IPS-NIHi7 (cell line): ENCODE results near the gene PLEKHJ1.

Source experiments
- DNase-seq: peaks from one replicate; pipeline ENCODE4 v3.0.0; 2012; ENCODE audit warnings: mixed read lengths; ENCODE audit errors: extremely low spot score

The PLEKHJ1 gene

DNA sequence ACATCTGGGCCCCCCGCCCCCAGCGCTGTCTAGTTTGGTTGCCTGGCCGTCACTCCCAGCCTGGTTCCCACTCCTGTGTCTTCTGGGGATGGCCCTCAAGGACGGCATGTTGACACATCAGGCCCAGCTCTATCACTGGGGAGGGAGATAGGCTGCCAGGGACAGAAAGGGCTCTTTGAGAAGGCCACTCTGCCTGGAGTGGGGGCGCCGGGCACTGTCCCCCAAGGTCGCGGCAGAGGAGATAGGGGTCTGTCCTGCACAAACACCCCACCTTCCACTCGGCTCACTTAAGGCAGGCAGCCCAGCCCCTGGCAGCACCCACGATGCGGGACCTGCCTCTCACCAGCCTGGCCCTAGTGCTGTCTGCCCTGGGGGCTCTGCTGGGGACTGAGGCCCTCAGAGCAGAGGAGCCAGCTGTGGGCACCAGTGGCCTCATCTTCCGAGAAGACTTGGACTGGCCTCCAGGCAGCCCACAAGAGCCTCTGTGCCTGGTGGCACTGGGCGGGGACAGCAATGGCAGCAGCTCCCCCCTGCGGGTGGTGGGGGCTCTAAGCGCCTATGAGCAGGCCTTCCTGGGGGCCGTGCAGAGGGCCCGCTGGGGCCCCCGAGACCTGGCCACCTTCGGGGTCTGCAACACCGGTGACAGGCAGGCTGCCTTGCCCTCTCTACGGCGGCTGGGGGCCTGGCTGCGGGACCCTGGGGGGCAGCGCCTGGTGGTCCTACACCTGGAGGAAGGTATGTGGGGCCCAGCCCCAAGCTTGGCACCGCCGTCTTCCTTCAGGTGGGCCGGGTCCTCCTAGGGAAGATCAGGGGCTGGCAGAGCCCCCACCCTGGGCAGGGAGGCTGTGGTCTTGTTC, 13.1 kb upstream of the PLEKHJ1 start, which contains the start of gene AMH:
TSS of gene AMH (plus strand) at position 314 of the 857 bp plus-strand sequence. CDS start at position 324, 10 bp downstream.
- no peak for DNase-seq

DNA sequence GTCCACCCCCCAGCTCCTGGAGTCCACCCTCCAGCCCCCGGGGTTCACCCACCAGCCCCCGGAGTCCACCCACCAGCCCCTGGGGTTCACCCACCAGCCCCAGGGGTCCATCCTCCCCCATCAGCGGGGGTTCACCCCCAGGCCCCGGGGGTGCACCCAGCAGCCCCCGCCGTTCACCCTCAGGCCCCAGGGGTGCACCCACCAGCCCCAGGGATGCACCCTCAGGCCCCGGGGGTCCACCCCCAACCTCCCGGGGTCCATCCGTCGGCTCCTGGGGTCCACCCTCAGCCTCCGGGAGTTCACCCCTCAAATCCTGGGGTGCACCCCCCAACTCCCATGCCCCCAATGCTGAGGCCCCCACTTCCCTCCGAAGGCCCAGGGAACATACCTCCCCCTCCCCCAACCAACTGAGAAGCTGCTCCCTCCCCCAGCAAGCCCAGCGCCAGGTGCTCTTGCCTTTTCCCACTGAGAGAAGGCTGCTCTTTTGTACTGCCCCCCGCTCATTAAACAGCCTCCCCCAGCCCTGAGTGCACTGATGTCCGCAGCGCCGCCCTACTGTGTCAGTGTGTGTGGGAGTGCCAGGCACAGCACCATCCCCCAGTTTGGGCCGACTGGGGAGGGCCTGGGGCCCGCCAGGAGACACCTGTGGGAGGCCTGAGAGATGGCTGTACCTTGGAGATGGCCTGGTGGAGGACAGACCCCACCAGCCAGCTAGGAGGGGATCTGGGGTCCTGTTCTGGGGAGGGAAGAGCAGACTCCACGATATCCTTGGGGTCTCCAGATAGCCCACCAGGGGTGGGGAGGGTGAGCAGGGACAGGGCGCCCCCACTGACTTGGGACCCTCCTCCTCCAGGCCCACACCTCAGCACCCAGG, 12.2 kb upstream of the PLEKHJ1 start:
- DNase-seq, result no peak

DNA sequence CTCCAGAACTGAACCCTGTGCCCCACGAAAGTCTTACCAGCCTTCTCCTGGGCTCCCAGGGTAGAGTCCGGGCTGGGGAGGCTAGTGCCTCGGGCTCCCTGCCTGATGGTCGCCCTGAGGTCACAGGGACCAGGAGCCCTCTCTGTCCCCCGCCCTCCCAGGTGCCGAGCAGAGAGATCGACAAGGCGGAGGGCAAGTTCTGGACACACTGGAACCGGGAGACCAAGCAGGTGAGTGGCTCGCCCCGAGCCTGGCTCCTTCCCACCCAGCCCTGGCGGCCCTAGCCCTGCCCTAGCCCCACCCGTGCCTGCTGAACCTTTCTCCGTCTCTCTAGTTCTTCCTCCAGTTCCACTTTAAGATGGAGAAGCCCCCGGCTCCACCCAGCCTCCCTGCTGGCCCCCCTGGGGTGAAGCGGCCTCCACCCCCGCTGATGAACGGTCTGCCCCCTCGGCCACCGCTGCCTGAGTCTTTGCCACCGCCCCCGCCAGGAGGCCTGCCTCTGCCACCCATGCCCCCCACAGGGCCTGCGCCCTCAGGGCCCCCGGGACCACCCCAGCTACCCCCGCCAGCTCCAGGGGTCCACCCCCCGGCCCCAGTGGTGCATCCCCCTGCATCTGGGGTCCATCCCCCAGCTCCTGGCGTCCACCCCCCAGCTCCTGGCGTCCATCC, 11.4 kb upstream of the PLEKHJ1 start:
- no peak for DNase-seq

DNA sequence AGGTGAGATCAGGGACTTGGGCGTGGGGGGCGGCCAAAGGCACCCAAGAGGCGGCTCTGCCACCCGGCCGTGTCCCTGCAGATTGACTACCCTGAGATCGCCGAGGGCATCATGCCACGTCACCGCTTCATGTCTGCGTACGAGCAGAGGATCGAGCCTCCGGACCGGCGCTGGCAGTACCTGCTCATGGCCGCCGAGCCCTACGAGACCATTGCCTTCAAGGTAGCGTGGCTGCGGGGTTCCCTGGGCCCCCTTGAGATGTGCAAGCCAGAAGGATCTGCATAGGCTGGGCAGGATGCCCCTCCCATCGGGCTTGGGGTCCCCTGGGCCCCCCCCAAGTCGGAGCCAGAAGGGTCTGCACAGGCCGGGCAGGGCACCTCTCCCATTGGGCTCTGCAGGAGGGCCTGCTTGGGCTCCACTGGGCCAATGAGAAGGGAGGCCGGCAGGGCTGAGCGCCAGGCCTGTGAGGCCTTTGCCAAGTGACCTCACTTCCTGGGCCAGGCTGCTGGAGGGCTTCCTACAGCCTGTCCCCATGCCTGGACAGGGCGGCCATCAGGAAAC, 10.8 kb upstream of the PLEKHJ1 start:
- no peak for DNase-seq

DNA sequence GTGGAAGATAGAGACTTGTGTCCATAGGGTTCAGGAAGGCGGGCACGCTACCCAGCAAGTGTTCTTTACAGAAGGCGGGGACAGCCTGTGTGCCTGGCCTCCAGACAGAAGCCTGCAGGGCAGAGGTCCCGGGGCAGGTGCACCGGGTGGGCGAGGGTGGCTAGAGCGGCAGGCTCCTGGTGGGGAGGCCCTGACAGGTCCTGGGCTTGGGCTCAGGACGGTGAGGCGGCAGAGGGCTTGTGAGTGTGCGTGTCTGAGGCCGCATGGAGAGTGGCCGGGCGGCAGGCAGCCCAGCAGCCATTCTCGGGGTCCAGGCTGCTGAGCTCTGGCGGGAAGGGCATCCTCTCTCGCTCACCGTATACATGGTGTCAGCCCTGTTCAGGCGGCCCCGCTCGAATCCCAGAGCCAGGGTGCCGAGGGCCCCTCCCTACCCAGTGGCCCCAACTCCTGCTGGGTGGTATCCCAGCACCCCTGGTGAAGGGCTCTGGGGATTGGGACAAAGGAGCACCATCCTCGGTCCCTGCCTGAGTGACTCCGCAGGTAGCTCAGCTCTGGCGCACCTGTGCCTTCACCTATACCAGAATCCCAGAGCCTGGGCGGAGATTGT, 10.0 kb upstream of the PLEKHJ1 start:
- DNase-seq, result no peak

DNA sequence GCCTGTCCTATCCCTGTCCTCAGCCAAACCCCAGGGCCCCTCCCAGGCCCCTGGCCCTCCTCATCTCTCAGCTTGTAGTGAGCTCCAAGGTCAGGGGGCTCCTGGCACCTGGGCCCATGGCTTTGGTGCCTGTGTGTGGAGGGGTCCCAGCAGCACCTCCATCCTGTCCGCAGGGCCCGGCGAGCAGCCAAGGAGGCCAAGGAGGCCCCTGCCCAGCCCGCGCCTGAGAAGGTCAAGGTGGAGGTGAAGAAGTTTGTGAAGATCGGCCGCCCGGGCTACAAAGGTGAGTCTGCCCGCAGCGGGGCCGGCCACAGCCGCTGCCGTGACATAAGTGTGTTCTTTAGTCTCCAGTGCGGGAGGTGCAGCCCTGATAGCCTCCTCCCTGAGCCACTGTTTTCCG, 9.1 kb upstream of the PLEKHJ1 start:
- DNase-seq, result no peak

DNA sequence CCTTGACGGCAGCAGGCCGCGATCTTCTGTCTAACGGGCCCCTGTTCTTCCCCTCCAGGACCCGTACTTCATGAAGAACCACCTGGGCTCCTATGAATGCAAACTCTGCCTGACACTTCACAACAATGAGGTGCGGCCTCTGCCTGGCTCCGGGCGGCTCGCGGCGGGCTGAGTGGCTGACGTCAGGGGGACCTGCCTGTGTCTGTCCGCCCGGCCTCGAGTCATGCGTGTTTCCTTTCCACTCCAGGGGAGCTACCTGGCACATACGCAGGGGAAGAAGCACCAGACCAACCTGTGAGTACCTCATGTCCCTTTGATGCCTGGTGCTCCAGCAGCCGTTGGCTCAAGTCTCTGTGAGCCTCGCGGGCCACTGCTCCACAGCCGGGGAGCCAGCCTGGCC, 8.4 kb upstream of the PLEKHJ1 start:
- DNase-seq, result no peak

DNA sequence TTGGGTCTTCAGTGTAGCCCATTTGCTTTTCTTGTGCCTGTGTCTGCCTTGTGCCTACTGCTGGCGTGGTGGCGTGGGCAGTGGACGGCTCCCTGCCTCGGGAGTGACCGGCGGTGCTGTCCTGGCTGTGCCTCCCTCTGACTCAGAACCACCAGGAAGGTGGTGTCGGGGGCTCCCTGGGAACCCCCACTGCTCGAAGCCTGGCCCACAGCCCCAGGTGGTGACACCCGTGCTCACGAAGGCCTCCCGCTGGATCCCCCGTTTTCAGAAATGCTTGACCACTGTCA, 7.9 kb upstream of the PLEKHJ1 start:
- DNase-seq, result no peak

DNA sequence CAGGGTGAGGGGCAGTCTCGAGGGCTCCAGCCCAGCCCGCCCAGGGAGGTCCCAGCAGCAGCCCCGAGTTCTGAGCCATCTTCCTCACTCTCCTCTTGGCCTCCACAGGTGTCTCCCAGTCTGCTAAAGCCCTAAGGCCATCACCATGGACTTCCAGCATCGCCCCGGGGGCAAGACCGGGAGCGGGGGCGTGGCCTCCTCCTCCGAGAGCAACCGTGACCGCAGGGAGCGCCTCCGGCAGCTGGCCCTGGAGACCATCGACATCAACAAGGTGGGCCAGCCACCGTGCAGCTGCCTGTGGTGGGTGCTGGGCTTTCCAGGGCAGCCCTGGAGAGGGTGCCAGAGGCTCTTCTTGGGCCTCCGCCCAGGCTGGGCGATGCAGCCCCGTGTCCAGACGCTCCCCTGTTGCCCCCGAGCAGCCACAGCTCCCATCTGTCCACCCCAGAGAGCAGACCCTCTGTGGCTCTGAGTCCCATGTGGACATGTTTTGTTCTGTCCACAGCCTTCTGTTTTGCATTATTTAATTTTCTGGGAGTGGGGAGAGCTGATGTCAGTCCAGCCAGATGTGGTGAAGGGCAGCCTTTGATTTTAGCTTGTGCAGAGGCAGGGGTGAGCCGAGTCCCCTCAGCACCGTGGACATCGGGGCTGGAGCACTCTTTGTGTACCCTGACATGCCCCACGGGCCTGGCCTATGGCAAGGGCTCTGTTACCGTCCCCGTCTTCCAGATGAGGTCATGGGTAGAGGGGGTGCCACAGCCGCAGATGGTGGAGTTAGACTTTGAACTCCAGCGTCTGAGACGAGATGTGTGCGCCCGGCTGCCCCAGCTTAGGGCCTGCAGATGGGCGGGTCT, 7.4 kb upstream of the PLEKHJ1 start:
- DNase-seq, result no peak

DNA sequence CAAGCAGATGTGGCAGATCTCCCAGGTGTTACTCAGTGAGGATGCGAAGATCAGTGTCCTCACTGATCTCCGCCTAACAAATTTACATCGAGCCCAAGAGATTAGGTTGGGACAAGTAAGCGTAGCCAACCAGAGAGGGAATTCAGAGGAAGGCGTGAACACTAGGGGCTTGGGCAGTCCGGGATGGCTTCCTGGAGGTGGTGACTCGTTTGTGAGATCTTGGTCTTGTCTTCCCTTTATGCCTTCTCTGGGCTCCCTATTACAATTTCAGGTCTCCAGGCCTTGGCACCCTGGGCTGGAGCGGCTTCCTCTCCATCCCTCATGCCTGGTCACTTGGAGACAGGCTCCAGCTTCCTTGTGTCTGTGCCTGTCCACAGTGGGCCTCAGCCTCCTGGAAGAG, 6.7 kb upstream of the PLEKHJ1 start:
- no peak for DNase-seq

DNA sequence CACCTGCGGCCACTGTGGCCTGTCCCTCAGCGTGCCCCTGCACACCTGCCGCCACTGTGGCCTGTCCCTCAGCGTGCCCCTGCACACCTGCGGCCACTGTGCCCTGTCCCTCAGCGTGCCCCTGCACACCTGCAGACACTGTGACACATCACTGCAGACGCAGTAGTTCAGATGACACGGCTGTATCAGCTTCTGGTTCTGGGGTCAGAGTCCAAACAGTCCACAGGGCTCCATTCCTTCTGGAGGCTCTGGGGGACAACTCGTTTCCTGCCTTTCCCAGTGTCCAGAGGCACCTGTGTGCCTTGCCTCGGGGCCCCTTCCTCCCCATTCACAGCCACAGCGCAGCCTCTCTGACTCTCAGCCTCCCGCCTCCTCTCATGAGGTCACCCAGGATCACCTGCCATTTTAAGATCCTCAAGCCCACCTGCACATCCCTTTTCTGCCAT, 6.0 kb upstream of the PLEKHJ1 start:
- no peak for DNase-seq

DNA sequence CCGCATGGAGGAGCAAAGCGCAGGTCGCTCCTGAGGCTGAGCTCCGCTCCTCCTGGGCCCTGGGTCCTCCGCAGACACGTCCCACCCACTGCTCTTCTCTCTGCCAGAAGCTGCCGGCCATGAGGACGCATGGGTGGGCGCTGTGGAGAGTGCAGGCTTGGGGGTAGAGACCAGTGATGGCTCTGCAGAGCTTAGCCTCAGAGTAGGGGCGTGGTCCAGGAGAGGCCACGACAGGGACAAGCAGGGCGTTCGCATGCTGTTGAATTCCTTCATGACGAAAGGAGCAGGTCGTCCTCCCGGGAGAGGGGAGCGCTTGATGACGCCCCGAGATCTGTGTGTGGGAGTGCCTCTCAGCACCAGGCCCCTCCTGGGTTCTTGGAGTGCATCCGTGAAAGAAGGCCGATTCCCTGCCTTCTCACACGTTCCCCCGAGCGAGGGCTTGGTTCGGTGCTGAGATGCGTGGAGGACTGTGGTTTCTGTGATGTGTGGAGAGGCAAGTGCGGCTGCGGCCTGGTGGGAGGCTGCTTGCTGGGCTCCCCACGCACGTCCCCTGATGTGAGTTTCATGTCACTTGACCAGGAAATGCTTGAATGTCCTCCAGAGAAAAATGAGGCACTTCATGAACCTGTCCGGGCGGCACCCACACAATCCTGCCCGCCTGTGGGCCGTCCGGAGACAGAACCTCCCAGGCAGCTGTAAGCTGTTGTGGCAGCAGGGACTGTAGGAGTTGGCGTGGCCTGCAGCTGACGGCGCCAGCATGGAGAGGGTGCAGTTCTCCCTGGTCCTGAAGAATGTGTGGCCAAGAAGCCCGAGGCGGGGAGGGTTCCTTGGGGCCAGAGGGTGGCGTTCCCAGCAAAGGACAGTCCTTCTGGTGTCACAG, 5.0 kb upstream of the PLEKHJ1 start:
- no peak for DNase-seq

DNA sequence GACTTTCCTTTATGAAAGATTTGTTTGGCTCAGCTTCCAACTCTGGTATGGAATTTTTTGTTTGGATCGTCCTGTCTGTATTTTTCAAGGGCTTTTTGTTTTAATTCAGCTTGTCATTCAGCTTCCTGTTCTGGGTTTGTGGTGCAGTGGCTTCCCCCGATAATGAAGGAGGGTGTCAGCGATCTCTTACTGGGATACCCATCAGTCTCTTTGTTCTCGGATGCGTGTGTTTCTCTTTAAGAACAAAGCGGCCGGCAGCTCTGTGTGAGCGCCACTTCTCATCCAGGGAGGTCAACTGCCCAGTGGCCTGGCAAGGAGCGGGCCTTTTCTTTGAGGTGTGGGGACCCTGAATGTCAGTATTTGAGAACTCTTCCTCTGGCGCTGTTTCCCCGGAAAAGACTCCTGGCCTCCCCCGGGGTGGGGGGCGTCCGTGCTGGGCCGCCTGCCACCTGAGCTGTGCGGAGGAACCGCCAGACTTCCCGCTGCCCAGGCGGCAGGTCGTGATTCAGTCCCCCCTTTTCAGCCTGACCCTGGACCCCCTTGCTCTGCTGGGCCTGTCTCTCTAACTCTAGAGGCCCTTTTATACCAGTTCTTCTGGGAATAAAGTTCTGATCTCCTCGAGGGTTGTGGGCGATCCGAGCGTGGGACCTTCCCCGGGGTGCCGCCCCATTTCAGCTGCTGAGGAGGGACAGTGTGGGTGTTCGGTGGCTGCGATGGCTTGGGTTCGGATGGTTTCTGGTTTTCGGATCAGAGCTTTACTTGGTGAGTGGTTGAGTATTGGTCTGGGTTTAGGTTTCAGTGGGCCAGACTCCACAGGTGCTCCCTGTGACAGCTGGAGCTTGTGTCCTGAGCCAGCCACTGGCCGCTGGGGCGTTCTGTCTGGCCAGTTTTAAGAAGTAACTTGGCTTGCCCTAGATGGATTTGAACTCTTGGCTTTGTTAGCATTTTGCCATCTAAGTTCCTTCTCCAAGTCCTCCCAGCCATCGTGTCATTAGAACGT, 3.9 kb upstream of the PLEKHJ1 start:
- DNase-seq, result no peak

DNA sequence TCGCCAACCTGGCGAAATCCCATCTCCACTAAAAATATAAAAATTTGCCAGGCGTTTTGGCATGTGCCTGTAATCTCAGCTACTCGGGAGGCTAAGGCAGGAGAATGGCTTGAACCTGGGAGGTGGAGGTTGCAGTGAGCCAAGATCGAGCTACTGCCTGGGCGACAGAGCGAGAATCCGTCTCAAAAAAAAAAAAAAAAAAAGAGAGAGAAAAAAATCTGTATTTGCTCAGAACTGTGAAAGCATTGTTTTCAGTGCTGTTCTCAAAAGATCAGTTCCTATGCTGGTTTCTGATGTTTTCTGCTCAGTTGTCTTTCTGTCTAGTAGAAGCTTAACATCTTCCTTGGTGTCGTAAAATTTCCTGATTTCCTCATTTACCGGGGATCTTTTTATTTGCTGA, 3.0 kb upstream of the PLEKHJ1 start:
- no peak for DNase-seq

DNA sequence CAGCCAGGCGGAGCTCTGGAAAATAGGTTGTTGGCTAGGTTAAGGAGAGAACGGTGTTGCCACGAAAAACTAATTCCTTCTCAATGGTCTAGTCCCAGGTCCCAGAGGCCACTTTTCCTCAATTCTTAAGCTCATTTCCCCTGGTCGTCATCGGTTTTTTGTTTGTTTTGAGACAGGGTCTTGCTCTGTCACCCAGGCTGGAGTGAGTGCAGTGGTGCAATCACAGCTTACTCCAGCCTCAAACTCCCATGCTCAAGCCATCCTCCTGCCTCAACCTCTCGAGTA, 1.7 kb upstream of the PLEKHJ1 start:
- DNase-seq, result no peak

DNA sequence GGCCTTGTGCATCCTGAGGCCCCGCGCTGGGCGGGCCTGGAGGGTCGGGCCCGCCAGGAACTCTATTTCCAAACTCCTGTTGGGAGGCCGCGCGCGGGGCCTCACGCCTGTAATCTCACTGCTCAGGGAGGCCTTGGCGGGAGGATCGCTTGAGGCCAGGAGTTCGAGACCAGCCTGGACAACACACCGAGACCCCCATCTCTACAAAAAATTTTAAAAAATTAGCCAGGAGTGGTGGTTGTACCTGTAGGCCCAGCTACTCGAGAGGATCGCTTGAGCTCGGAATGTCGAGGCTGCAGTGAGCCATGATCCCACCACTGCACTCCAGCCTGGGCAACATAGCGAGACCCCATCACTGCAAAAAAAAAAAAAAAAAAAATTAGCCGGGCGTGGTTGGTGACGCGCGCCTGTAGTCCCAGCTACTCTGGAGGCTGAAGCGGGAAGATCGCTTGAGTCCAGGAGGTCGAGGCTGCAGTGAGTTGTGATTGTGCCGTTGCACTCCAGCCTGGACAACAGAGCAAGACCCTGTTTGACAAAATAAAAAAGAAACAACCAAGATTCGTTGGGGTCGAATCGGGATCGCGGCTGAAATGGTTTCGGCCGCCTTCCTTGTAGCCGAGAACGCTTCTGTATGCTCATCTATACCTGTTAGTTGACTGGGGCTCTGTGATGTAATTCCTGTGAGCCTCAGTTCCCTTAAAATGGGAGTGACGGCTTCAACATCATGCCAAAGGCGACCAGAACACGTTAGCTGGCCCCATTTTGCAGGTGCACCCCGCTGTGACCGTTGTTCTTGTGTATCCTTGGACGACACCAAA, 1.1 kb upstream of the PLEKHJ1 start:
- DNase-seq, result no peak

DNA sequence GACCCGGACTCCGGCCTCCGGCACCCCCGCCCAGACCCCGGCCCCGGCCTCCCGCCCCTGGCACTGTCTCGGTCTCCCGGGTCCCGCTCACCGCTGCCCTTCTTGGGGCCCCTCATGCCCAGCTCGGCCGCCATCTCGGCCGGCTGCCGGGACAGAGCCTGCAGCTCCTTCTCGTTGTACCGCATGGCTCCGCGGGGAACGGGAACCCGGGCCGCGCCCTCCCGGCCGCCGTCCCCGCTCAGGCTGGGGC, 140 bp downstream of the PLEKHJ1 start:
- DNase-seq, result no peak

DNA sequence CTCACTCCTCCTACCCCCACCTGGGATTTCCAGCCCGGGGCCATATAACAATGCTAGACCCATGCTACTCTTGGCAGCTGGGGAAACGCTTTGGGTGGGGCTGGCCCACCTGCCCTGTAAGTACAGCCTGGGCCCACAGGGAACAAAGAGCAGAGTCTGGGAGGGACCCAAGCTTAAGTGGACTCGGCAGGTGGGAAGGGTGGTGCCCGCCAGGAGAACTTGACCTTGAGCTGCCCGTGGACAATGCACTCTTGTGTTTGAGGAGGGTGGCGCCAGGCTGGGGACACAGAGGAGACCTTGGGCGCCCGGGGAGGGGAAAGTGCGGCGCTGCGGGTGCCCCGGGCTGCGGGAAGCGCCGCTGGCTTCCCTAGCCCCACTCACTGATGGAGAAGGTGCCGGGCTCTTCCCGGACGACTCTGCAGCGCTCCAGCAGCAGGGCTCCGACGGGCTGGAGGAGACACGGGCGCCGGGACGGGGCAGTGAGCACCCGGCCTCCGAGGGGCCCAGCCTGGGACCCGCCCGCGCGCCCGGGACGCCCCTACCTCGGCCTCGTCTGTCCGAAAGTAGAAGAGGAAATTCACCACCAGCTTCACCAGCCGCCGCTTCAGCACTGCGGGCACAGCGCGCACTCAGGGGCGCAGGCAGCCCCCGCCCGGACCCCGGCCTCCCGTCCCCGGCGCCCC, 607 bp downstream of the PLEKHJ1 start:
- no peak for DNase-seq
